Activated naive CD8-positive, alpha-beta T cell treated with anti-CD3 and anti-CD28 coated beads, Interleukin-2, amount 10 ng/mL, durations not matched to agents 7 days and 5 days (primary cell): ENCODE measurements around the gene RAB31. TPM values are rescaled to one million over a fixed set of nuclear protein-coding genes. Genes with fewer than 3 reads are reported as not detected.

ENCODE experiments used
- ATAC-seq: fragments of 150-1000 bp; cut with Tn5 transposase; one replicate; pipeline ENCODE4 v1.10.0; 2021; ENCODE audit warnings: low read depth, moderate library complexity
- POLR2A ChIA-PET: fragments of 350-600 bp; sonication (Branson Sonifier 250); formaldehyde crosslinking; loops from one replicate; lab custom pipeline; 2021; ENCODE audit warnings: antibody characterized with exemption; lab: Charles Lee
- DNase-seq: peaks from one replicate; pipeline ENCODE4 v3.0.0; 2021
- H3K27ac Mint-ChIP-seq: one replicate; pipeline ENCODE4 v1.8.0; 2022; ENCODE audit warnings: mild to moderate bottlenecking, mixed read lengths
- H3K27me3 Mint-ChIP-seq: one replicate; pipeline ENCODE4 v1.8.0; 2022; ENCODE audit warnings: mild to moderate bottlenecking, moderate library complexity, mixed read lengths
- H3K36me3 Mint-ChIP-seq: one replicate; pipeline ENCODE4 v1.8.0; 2021; ENCODE audit warnings: mild to moderate bottlenecking, mixed read lengths
- H3K4me1 Mint-ChIP-seq: one replicate; pipeline ENCODE4 v1.8.0; 2021; ENCODE audit warnings: mixed read lengths
- H3K4me3 Mint-ChIP-seq: one replicate; pipeline ENCODE4 v1.8.0; 2022; ENCODE audit warnings: mild to moderate bottlenecking, moderate library complexity, mixed read lengths
- H3K9me3 Mint-ChIP-seq: one replicate; pipeline ENCODE4 v1.8.0; 2021; ENCODE audit warnings: mixed read lengths
- total RNA-seq, 2 experiments: library from RNA; stranded (reverse); gene quantifications; one replicate each; pipeline ENCODE4 v1.2.3, GENCODE V29; 2021

RAB31 gene
- total RNA-seq, 2 experiments from 2014 or later: 0.94 to 3.6 TPM

GRCh38 chr18:9771977-9772660 is 64.0 kb downstream of the RAB31 start:
- Mint-ChIP-seq H3K27me3 (peaks cover 30% of the 10 kb centered on the region), H3K27ac (no peak overlapping the region), H3K9me3 (no peaks in the 10 kb centered on the region), H3K4me3 (no peak overlapping the region), H3K36me3 (no peaks in the 10 kb centered on the region), H3K4me1 (no peaks in the 10 kb centered on the region)
- no peak for ATAC-seq
- DNase-seq: no peak
- POLR2A ChIA-PET: no interaction called here

GRCh38 chr18:9772847-9773677 is 65.0 kb downstream of the RAB31 start:
- H3K4me3 Mint-ChIP-seq: no peak overlapping the region
- no peak for ATAC-seq
- H3K9me3 Mint-ChIP-seq: no peaks in the 10 kb centered on the region
- H3K27ac Mint-ChIP-seq: no peak overlapping the region
- DNase-seq: no peak
- POLR2A ChIA-PET: no interaction called here
- H3K27me3 Mint-ChIP-seq: peaks cover 30% of the 10 kb centered on the region
- H3K4me1 Mint-ChIP-seq: no peaks in the 10 kb centered on the region
- H3K36me3 Mint-ChIP-seq: no peaks in the 10 kb centered on the region

- Mint-ChIP-seq H3K4me3 (no peak overlapping the region), H3K36me3 (no peaks in the 10 kb centered on the region), H3K9me3 (no peaks in the 10 kb centered on the region), H3K27me3 (peaks cover 27% of the 10 kb centered on the region), H3K4me1 (no peaks in the 10 kb centered on the region), H3K27ac (no peak overlapping the region)
- DNase-seq (no peak), ATAC-seq (no peak)
- POLR2A ChIA-PET: no interaction called here
These were observed 66.0 kb downstream of the RAB31 start for GRCh38 chr18:9774150-9774549.

- POLR2A ChIA-PET: no interaction called here
- ATAC-seq: no peak
These were observed 67.1 kb downstream of the RAB31 start for GRCh38 chr18:9775178-9775577.

GRCh38 chr18:9779630-9780029 is 71.5 kb downstream of the RAB31 start:
- POLR2A ChIA-PET: no interaction called here
- no peaks in the 10 kb centered on the region for H3K36me3 Mint-ChIP-seq
- no peak for ATAC-seq
- no peak overlapping the region for H3K27ac Mint-ChIP-seq
- DNase-seq: no peak
- H3K4me1 Mint-ChIP-seq: peaks cover 3% of the 10 kb centered on the region
- peaks cover 11% of the 10 kb centered on the region for H3K27me3 Mint-ChIP-seq
- no peak overlapping the region for H3K4me3 Mint-ChIP-seq
- no peaks in the 10 kb centered on the region for H3K9me3 Mint-ChIP-seq

More at GRCh38 chr18:9775178-9775577, 67.1 kb downstream of the RAB31 start:
- no peak overlapping the region for H3K4me3 Mint-ChIP-seq
- H3K27me3 Mint-ChIP-seq: peaks cover 26% of the 10 kb centered on the region
- no peak for DNase-seq
- H3K9me3 Mint-ChIP-seq: no peaks in the 10 kb centered on the region
- no peaks in the 10 kb centered on the region for H3K4me1 Mint-ChIP-seq
- H3K27ac Mint-ChIP-seq: no peak overlapping the region
- no peaks in the 10 kb centered on the region for H3K36me3 Mint-ChIP-seq

DNA sequence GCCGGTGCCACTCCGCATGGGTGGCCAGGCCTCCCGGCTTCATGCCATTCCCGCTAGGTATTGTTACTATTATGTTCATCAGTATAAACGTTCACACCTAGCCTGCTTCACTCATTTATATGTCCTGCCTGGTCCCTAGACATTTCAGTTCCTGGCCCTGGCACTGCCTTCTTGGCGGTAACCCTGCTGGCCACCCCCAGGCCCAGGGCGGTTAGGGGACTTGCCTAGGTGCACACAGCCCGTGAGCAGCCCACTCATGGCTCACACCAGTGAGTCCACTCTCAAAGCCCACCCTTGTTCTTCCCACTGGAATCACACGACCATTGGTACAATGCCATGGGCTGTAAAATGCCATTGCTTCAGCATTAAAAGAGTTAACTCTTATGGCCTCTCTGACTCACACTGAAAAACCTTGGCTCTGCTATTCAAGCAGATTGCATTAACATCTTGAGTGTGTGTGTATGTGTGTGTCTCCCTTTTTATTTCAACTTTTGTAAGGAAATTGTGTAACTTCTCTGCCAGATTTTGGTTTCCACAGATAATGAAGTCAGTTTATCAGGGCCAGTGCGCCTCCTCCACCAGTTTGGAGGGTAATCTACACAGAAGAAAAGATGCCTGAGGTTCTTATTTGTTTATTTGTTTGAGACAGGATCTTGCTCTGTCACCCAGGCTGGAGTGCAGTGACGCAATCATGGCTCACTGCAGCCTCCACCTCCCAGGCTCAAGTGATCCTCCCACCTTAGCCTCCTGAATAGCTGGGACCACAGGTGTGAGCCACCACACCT is 74.2 kb downstream of the RAB31 start:
- POLR2A ChIA-PET: no interaction called here
- Mint-ChIP-seq H3K27ac (no peak overlapping the region), H3K9me3 (no peaks in the 10 kb centered on the region), H3K36me3 (no peaks in the 10 kb centered on the region), H3K4me3 (no peak overlapping the region), H3K4me1 (peaks cover 3% of the 10 kb centered on the region), H3K27me3 (peaks cover 8% of the 10 kb centered on the region)
- ATAC-seq: no peak
- DNase-seq: no peak

DNA sequence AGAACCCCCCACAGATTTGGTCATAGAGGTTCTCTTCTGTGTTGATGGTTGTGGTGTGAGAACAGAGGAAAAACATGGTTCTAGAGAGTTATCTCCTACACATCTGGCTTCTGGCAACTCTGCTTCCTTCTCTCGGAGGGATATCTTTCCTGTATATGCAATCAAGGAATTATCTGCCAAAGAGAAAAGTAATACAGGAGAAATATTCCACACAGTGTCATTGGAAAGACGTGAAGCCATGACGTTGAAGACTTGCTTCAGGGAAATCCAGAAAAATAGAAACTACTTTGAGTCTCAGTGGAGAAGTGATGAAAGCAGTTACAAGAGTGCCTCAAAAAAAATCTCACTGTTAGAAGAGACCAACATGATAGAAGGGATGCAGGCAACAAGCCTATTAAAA is 78.5 kb downstream of the RAB31 start:
- H3K4me3 Mint-ChIP-seq: no peak overlapping the region
- H3K27ac Mint-ChIP-seq: no peak overlapping the region
- ATAC-seq (no peak), DNase-seq (no peak)
- H3K27me3 Mint-ChIP-seq: peaks cover 10% of the 10 kb centered on the region
- POLR2A ChIA-PET: no interaction called here
- H3K9me3 Mint-ChIP-seq: no peaks in the 10 kb centered on the region
- H3K36me3 Mint-ChIP-seq: no peaks in the 10 kb centered on the region
- peaks cover 3% of the 10 kb centered on the region for H3K4me1 Mint-ChIP-seq

- no peaks in the 10 kb centered on the region for H3K9me3 Mint-ChIP-seq
- H3K27ac Mint-ChIP-seq: no peak overlapping the region
- no peaks in the 10 kb centered on the region for H3K36me3 Mint-ChIP-seq
- no peak overlapping the region for H3K4me3 Mint-ChIP-seq
- no peak for ATAC-seq
- no peak for DNase-seq
- POLR2A ChIA-PET: no interaction called here
- H3K4me1 Mint-ChIP-seq: peaks cover 3% of the 10 kb centered on the region
- H3K27me3 Mint-ChIP-seq: peaks cover 10% of the 10 kb centered on the region
These were observed 78.9 kb downstream of the RAB31 start for GRCh38 chr18:9787036-9787435.

- no peak for ATAC-seq
- H3K36me3 Mint-ChIP-seq: no peaks in the 10 kb centered on the region
- no peak for DNase-seq
- H3K27ac Mint-ChIP-seq: no peak overlapping the region
- H3K27me3 Mint-ChIP-seq: peaks cover 10% of the 10 kb centered on the region
- H3K4me1 Mint-ChIP-seq: peaks cover 3% of the 10 kb centered on the region
- POLR2A ChIA-PET: no interaction called here
- no peaks in the 10 kb centered on the region for H3K9me3 Mint-ChIP-seq
- no peak overlapping the region for H3K4me3 Mint-ChIP-seq
These were observed 79.6 kb downstream of the RAB31 start for GRCh38 chr18:9787712-9788111.

DNA sequence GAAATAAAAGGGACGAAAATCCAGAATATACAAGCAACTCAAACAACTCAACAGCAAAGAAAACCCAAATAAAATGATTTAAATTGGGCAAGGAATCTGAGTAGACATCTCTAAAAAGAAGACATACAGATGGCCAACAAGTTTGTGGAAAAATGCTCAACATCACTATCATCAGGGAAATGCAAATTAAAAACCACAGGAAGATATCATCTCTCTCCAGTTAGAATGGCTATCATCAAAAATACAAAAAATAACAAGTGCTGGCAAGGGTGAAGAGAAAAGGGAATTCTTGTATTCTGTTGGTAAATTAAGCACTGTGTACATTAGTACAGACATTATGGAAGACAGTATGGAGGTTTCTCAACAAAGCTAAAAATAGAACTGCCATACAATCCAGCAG is 80.0 kb downstream of the RAB31 start:
- ATAC-seq: no peak
- no peak overlapping the region for H3K27ac Mint-ChIP-seq
- POLR2A ChIA-PET: no interaction called here
- no peaks in the 10 kb centered on the region for H3K36me3 Mint-ChIP-seq
- no peaks in the 10 kb centered on the region for H3K9me3 Mint-ChIP-seq
- H3K4me1 Mint-ChIP-seq: no peaks in the 10 kb centered on the region
- no peak overlapping the region for H3K4me3 Mint-ChIP-seq
- peaks cover 10% of the 10 kb centered on the region for H3K27me3 Mint-ChIP-seq
- no peak for DNase-seq

- no peak overlapping the region for H3K27ac Mint-ChIP-seq
These were observed 80.8 kb downstream of the RAB31 start for GRCh38 chr18:9788860-9789259.

GRCh38 chr18:9790261-9790660 is 82.2 kb downstream of the RAB31 start:
- H3K4me3 Mint-ChIP-seq: no peak overlapping the region
- DNase-seq: no peak
- H3K4me1 Mint-ChIP-seq: no peaks in the 10 kb centered on the region
- H3K9me3 Mint-ChIP-seq: no peaks in the 10 kb centered on the region
- no peak overlapping the region for H3K27ac Mint-ChIP-seq
- peaks cover 8% of the 10 kb centered on the region for H3K27me3 Mint-ChIP-seq
- H3K36me3 Mint-ChIP-seq: no peaks in the 10 kb centered on the region
- POLR2A ChIA-PET: no interaction called here
- ATAC-seq: no peak

More at GRCh38 chr18:9788860-9789259, 80.8 kb downstream of the RAB31 start:
- no peaks in the 10 kb centered on the region for H3K36me3 Mint-ChIP-seq
- DNase-seq: no peak
- H3K9me3 Mint-ChIP-seq: no peaks in the 10 kb centered on the region
- no peak overlapping the region for H3K4me3 Mint-ChIP-seq
- POLR2A ChIA-PET: no interaction called here
- peaks cover 10% of the 10 kb centered on the region for H3K27me3 Mint-ChIP-seq
- H3K4me1 Mint-ChIP-seq: no peaks in the 10 kb centered on the region
- ATAC-seq: no peak

DNA sequence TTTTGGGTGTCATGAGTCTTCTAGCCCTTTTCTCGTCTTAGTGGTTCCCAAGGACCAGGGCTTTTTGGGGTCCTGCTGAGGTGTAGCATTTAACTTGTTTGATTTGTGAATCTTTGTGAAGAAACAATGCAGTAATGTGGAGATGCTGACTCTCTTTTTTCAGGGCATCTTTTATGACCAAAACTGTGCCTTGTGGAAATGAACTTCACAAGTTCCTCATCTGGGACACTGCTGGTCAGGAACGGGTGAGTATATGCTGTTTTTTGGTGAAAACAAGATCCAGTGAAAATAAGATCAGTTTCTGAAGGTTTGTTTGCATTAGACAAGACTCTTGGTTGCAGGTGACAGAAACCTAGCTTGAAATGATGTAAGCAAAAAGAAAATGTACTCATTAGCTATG is 83.9 kb downstream of the RAB31 start:
- no peaks in the 10 kb centered on the region for H3K4me1 Mint-ChIP-seq
- H3K9me3 Mint-ChIP-seq: no peaks in the 10 kb centered on the region
- POLR2A ChIA-PET: no interaction called here
- no peak overlapping the region for H3K27ac Mint-ChIP-seq
- H3K27me3 Mint-ChIP-seq: peaks cover 9% of the 10 kb centered on the region
- H3K4me3 Mint-ChIP-seq: no peak overlapping the region
- H3K36me3 Mint-ChIP-seq: no peaks in the 10 kb centered on the region
- DNase-seq: no peak
- no peak for ATAC-seq
